Thoracic aorta (tissue), 2 donors: ENCODE results near the gene MYOF. TPM values are rescaled to one million over a fixed set of nuclear protein-coding genes. Genes with fewer than 3 reads are reported as not detected.
A peak's percentile ranks its signal among the peaks of the same experiment; 100 is the strongest.

Experiments
- ATAC-seq: fragments of 150-250 bp; one replicate; pipeline ENCODE4 v1.8.0; 2017; ENCODE audit warnings: low read depth; ENCODE audit not compliant: insufficient number of reproducible peaks, low FRiP score
- DNase-seq: peaks from one replicate; pipeline ENCODE4 v3.0.0-alpha.2; 2020; ENCODE audit warnings: low spot score
- H3K27ac ChIP-seq, 2 donors: fragments of 200-600 bp; sonication (generic); 1 replicate in 1 of 2; 2 replicates in 1 of 2; pipeline ENCODE4 v1.5.1; 2016; ENCODE audit warnings: mild to moderate bottlenecking in 2 of 2, moderate library complexity in 2 of 2
- H3K27me3 ChIP-seq: fragments of 200-600 bp; sonication (generic); replicated peaks from 2 replicates; pipeline ENCODE4 v1.6.0; 2016; ENCODE audit warnings: mild to moderate bottlenecking; ENCODE audit not compliant: insufficient read depth
- H3K36me3 ChIP-seq: fragments of 200-600 bp; sonication (generic); one replicate; pipeline ENCODE4 v1.5.1; 2016
- H3K4me1 ChIP-seq, 2 donors: fragments of 200-600 bp; sonication (generic); 1 replicate in 1 of 2; 2 replicates in 1 of 2; pipeline versions ENCODE4 v1.5.1 to v1.6.0; 2016; ENCODE audit warnings: low read depth in 2 of 2, mild to moderate bottlenecking in 1 of 2; ENCODE audit not compliant: control insufficient read depth in 1 of 2
- H3K4me3 ChIP-seq: fragments of 200-600 bp; sonication (generic); 2 replicates; pipeline ENCODE4 v1.5.1; 2016; ENCODE audit warnings: mild to moderate bottlenecking
- H3K9me3 ChIP-seq: fragments of 200-600 bp; sonication (generic); 2 replicates; pipeline ENCODE4 v1.5.1; 2016
- CTCF ChIP-seq: fragments of 200-600 bp; sonication (generic); IDR thresholded peaks from one replicate; pipeline ENCODE4 v1.5.1; 2019; ENCODE audit warnings: antibody characterized with exemption
- total RNA-seq, 2 donors: library from RNA; depleted of rRNA; stranded (reverse); fragments of >200 nt; gene quantifications; one replicate each; pipeline versions ENCODE4 v1.1.0 to v1.2.3, GENCODE V29; 2016

MYOF gene
- total RNA-seq, 2 donors from 2014 or later: 132 to 138 TPM

- no peak for TF ChIP-seq CTCF
- Histone ChIP-seq H3K27me3 (no peaks in the 10 kb centered on the region), H3K4me3 (no peak overlapping the region), H3K27ac (peak overlapping the region in 1 of 2 donors; percentile 5), H3K9me3 (no peaks in the 10 kb centered on the region), H3K36me3 (no peaks in the 10 kb centered on the region), H3K4me1 (peaks cover 24 to 43% of the 10 kb centered on the region in 2 donors)
- DNase-seq (no peak), ATAC-seq (no peak)
These were observed 64.2 kb downstream of the MYOF start for GRCh38 chr10:93417921-93418320.

- Histone ChIP-seq H3K4me1 (peaks cover 22 to 39% of the 10 kb centered on the region in 2 donors), H3K9me3 (no peaks in the 10 kb centered on the region), H3K36me3 (no peaks in the 10 kb centered on the region), H3K27me3 (no peaks in the 10 kb centered on the region), H3K27ac (no peak overlapping the region), H3K4me3 (no peak overlapping the region)
- TF ChIP-seq CTCF: no peak
- no peak for ATAC-seq
- DNase-seq: no peak
These were observed 64.9 kb downstream of the MYOF start for GRCh38 chr10:93417266-93417665.

- DNase-seq (no peak), ATAC-seq (no peak)
- Histone ChIP-seq H3K27me3 (no peaks in the 10 kb centered on the region), H3K27ac (no peak overlapping the region), H3K4me1 (peaks cover 20 to 34% of the 10 kb centered on the region in 2 donors), H3K9me3 (no peaks in the 10 kb centered on the region), H3K36me3 (no peaks in the 10 kb centered on the region), H3K4me3 (no peak overlapping the region)
- no peak for TF ChIP-seq CTCF
These were observed 65.3 kb downstream of the MYOF start for GRCh38 chr10:93416824-93417223.

- DNase-seq: no peak
- no peak for ATAC-seq
- H3K4me1 ChIP-seq: peaks cover 8 to 23% of the 10 kb centered on the region in 2 donors
- H3K4me3 ChIP-seq: no peak overlapping the region
- no peaks in the 10 kb centered on the region for H3K36me3 ChIP-seq
- TF ChIP-seq CTCF: no peak
- H3K27ac ChIP-seq: no peak overlapping the region
- no peaks in the 10 kb centered on the region for H3K27me3 ChIP-seq
- no peaks in the 10 kb centered on the region for H3K9me3 ChIP-seq
These were observed 66.4 kb downstream of the MYOF start for GRCh38 chr10:93415693-93416092.

- H3K27me3 ChIP-seq: no peaks in the 10 kb centered on the region
- TF ChIP-seq CTCF: no peak
- DNase-seq (no peak), ATAC-seq (no peak)
- H3K4me3 ChIP-seq: no peak overlapping the region
- H3K36me3 ChIP-seq: peaks cover 8% of the 10 kb centered on the region
- no peaks in the 10 kb centered on the region for H3K9me3 ChIP-seq
- no peaks in the 10 kb centered on the region for H3K4me1 ChIP-seq
- peak overlapping the region in 1 of 2 donors; percentile 9 for H3K27ac ChIP-seq
These were observed 68.9 kb downstream of the MYOF start for GRCh38 chr10:93413252-93413689.
